RWPE2 (cell line): ENCODE data around the gene NTHL1.

Source experiments
- ATAC-seq: fragments of 200-7000 bp; cut with Tn5 transposase; 3 replicates; pipeline ENCODE4 v1.9.1; 2021; ENCODE audit warnings: low read depth
- DNase-seq: peaks from one replicate; pipeline ENCODE4 v3.0.0-alpha.2; 2020; ENCODE audit warnings: low spot score
- H3K27ac ChIP-seq: fragments of 450-650 bp; 2 replicates; pipeline ENCODE4 v1.5.1; 2017; ENCODE audit warnings: mild to moderate bottlenecking; ENCODE audit not compliant: poor library complexity, severe bottlenecking
- H3K27me3 ChIP-seq: fragments of 250-450 bp; sonication (Bioruptor Pico); 2 replicates; pipeline ENCODE4 v1.5.1; 2021; ENCODE audit warnings: mild to moderate bottlenecking, moderate library complexity; ENCODE audit not compliant: insufficient read depth, poor library complexity, severe bottlenecking
- H3K36me3 ChIP-seq: fragments of 250-450 bp; sonication (Bioruptor Pico); 2 replicates; pipeline ENCODE4 v1.5.1; 2020; ENCODE audit warnings: low read depth, mild to moderate bottlenecking, moderate library complexity
- H3K4me1 ChIP-seq: fragments of 250-450 bp; sonication (Bioruptor Pico); 2 replicates; pipeline ENCODE4 v1.5.1; 2021; ENCODE audit warnings: mild to moderate bottlenecking, moderate library complexity; ENCODE audit not compliant: insufficient read depth, poor library complexity, severe bottlenecking
- H3K4me3 ChIP-seq: fragments of 250-450 bp; sonication (Bioruptor Pico); 2 replicates; pipeline ENCODE4 v1.5.1; 2021; ENCODE audit warnings: mild to moderate bottlenecking, moderate library complexity; ENCODE audit not compliant: severe bottlenecking
- H3K9me3 ChIP-seq: fragments of 250-450 bp; sonication (Bioruptor Pico); 2 replicates; pipeline ENCODE4 v1.5.1; 2021; ENCODE audit warnings: mild to moderate bottlenecking, moderate library complexity; ENCODE audit not compliant: severe bottlenecking
- TF ChIP-seq, protein P1 (sequence below): fragments of 450-650 bp; IDR thresholded peaks from one replicate; pipeline ENCODE4 v1.5.1; 2017; ENCODE audit warnings: mild to moderate bottlenecking, moderate library complexity; ENCODE audit not compliant: poor library complexity, severe bottlenecking

Gene NTHL1

DNA sequence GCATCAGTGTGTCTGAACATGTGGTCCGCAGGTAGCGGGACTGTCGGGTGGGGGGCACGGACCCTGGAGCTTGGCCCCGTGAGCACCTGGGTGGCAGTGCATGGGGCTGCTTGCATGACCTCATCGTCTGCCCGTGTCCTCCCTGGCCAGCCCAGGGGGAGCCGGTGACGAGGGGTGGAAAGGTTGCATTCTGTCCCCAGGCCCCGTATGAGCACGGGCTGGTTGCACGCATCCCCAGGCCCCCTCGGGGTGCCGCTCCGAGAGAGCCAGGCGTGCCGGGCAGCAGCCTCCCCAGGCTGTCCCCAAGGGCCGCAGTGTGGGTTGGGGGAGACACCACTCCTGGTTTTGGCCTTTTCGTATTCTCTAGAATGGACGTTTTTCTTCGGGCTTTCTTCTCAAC lies 30.1 kb upstream of the NTHL1 start:
- TF ChIP-seq, protein P1, sequence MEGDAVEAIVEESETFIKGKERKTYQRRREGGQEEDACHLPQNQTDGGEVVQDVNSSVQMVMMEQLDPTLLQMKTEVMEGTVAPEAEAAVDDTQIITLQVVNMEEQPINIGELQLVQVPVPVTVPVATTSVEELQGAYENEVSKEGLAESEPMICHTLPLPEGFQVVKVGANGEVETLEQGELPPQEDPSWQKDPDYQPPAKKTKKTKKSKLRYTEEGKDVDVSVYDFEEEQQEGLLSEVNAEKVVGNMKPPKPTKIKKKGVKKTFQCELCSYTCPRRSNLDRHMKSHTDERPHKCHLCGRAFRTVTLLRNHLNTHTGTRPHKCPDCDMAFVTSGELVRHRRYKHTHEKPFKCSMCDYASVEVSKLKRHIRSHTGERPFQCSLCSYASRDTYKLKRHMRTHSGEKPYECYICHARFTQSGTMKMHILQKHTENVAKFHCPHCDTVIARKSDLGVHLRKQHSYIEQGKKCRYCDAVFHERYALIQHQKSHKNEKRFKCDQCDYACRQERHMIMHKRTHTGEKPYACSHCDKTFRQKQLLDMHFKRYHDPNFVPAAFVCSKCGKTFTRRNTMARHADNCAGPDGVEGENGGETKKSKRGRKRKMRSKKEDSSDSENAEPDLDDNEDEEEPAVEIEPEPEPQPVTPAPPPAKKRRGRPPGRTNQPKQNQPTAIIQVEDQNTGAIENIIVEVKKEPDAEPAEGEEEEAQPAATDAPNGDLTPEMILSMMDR, result no peak
- H3K27me3 ChIP-seq, result no peaks in the 10 kb centered on the region
- no peak overlapping the region for H3K4me3 ChIP-seq
- peaks cover 6% of the 10 kb centered on the region for H3K4me1 ChIP-seq
- ATAC-seq (no peak), DNase-seq (no peak)
- peaks cover 16% of the 10 kb centered on the region for H3K36me3 ChIP-seq
- H3K9me3 ChIP-seq, result no peaks in the 10 kb centered on the region
- no peak overlapping the region for H3K27ac ChIP-seq

DNA sequence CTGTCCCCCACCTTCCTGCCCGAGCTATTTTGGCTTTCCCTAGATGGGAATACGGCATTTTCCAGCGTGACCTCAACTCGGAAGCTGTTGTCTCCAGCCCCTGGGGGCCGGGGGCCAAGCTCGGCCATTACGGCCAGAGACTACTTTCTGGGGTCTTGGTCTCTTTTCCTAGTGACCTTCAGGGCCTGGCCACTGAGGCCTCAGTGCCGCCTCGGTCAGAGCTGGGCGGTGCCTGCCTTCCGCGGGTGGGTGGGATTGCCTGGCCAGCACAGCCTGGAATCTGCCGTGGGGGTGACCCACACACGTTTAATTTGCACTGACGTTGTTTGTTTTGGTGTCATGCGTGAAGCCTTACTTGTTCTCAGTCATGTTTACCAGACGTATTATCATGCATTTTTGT lies 29.4 kb upstream of the NTHL1 start:
- no peaks in the 10 kb centered on the region for H3K9me3 ChIP-seq
- no peaks in the 10 kb centered on the region for H3K27me3 ChIP-seq
- TF ChIP-seq, protein P1, result no peak
- H3K36me3 ChIP-seq, result peaks cover 15% of the 10 kb centered on the region
- ATAC-seq (no peak), DNase-seq (no peak)
- H3K4me1 ChIP-seq, result peaks cover under 1% of the 10 kb centered on the region
- no peak overlapping the region for H3K27ac ChIP-seq
- no peak overlapping the region for H3K4me3 ChIP-seq

DNA sequence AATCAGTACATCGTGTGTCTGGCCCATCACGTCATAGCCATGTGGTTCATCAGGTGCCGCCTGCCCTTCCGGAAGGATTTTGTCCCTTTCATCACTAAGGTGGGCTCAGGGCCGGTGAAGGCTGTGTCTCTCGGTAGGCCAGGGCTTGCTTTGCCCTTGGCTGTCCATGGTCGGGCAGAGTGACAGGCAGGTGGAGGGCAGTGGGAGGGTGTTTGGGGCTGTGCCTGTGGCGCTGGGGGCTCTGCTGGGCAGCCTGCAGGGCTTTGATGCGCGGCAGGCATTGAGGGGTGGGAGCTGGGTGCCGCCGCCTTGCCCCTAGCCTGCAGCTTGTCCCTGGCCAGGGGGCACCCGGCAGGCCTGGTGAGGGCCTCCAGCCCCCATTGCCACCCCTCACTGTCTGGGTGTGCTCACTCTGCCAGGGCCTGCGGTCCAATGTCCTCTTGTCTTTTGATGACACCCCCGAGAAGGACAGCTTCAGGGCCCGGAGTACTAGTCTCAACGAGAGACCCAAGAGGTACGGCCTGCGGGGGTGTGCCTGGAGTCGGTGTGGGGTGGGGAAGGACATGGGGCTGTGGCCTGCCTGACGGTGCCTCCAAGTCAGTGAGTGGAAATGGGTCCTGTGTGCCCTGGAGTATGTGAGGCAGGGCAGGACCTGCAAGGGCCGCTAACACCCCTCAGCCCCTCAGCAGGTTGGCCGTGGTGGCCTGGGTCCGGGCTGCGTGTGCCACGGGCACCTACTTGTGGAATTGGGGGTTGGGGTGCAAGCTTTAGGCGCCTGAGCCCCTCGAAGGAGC lies 28.6 kb upstream of the NTHL1 start:
- Histone ChIP-seq H3K4me1 (no peaks in the 10 kb centered on the region), H3K9me3 (no peaks in the 10 kb centered on the region), H3K4me3 (no peak overlapping the region), H3K27me3 (no peaks in the 10 kb centered on the region), H3K36me3 (peaks cover 10% of the 10 kb centered on the region), H3K27ac (no peak overlapping the region)
- DNase-seq (no peak), ATAC-seq (no peak)
- TF ChIP-seq, protein P1, result no peak

DNA sequence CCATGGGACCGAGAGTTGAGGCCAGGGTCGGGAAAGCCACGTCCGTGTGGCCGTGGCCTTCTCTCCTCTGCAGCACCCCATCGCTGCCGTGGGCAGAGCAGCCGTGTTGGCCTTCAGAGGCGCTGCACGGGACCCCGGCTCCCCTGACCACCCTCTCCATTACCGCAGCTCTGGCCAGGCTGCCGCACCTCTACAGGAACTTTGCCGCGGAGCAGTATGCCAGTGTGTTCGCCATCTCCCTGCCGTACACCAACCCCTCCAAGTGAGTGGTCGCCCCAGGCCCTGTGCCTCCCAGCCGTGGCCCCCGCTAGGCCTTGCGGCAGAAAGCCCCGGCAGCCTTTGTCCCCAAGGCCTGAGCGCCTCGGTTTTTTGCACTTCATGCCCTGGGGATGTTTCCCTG lies 28.0 kb upstream of the NTHL1 start:
- no peak overlapping the region for H3K4me3 ChIP-seq
- H3K36me3 ChIP-seq, result peaks cover 15% of the 10 kb centered on the region
- TF ChIP-seq, protein P1, result no peak
- H3K4me1 ChIP-seq, result no peaks in the 10 kb centered on the region
- no peaks in the 10 kb centered on the region for H3K27me3 ChIP-seq
- H3K9me3 ChIP-seq, result no peaks in the 10 kb centered on the region
- H3K27ac ChIP-seq, result no peak overlapping the region
- DNase-seq (no peak), ATAC-seq (no peak)

DNA sequence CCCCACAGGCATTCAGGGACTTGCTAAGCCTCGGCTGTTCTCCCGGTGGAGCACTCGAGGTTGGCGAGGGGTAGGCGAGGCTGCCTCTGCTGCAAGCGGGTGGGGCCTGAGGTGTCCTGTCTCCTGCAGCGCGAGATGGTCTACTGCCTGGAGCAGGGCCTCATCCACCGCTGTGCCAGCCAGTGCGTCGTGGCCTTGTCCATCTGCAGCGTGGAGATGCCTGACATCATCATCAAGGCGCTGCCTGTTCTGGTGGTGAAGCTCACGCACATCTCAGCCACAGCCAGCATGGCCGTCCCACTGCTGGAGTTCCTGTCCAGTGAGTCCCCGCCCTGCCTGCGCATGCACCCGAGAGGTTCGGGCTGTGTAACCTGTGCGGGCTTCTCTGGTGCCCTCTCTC lies 26.4 kb upstream of the NTHL1 start:
- ATAC-seq (no peak), DNase-seq (no peak)

More for the DNA sequence above, 26.4 kb upstream of the NTHL1 start:
- Histone ChIP-seq H3K36me3 (peaks cover 22% of the 10 kb centered on the region), H3K27me3 (no peaks in the 10 kb centered on the region), H3K4me3 (no peak overlapping the region), H3K9me3 (no peaks in the 10 kb centered on the region), H3K4me1 (no peaks in the 10 kb centered on the region), H3K27ac (no peak overlapping the region)
- TF ChIP-seq, protein P1, result no peak
